Mesothelial cell of epicardium (in vitro differentiated cells): ENCODE measurements around the gene FRRS1L. TPM values are rescaled to one million over a fixed set of nuclear protein-coding genes. Genes with fewer than 3 reads are reported as not detected.

Experiments used
- DNase-seq, 2 experiments: peaks; one replicate each; pipeline ENCODE4 v3.0.0; 2021; ENCODE audit warnings: low spot score in 2 of 2; ENCODE audit not compliant: unreplicated experiment in 2 of 2
- H3K27ac Mint-ChIP-seq: 2 replicates; pipeline ENCODE4 v1.8.0; 2021; ENCODE audit warnings: mixed read lengths
- H3K27me3 Mint-ChIP-seq: 2 replicates; pipeline ENCODE4 v1.8.0; 2021; ENCODE audit warnings: low read depth, mixed read lengths
- H3K36me3 Mint-ChIP-seq: 2 replicates; pipeline ENCODE4 v1.8.0; 2021; ENCODE audit warnings: mixed read lengths
- H3K4me1 Mint-ChIP-seq: 2 replicates; pipeline ENCODE4 v1.8.0; 2021; ENCODE audit warnings: mixed read lengths
- H3K4me3 Mint-ChIP-seq: 2 replicates; pipeline ENCODE4 v1.8.0; 2021; ENCODE audit warnings: mild to moderate bottlenecking, moderate library complexity, mixed read lengths
- H3K9me3 Mint-ChIP-seq: 2 replicates; pipeline ENCODE4 v1.8.0; 2021; ENCODE audit warnings: mixed read lengths
- total RNA-seq: library from RNA; stranded (reverse); gene quantifications from 3 replicates; pipeline ENCODE4 v1.2.1, GENCODE V29; 2021
- TF ChIP-seq, protein P1 (sequence below): fragments of 200-600 bp; sonication (generic); IDR thresholded peaks from one replicate; pipeline ENCODE4 v1.5.0; 2021; ENCODE audit warnings: antibody characterized with exemption; ENCODE audit not compliant: unreplicated experiment

The FRRS1L gene
- total RNA-seq, 1 donor from 2014 or later = 14.4 TPM

DNA sequence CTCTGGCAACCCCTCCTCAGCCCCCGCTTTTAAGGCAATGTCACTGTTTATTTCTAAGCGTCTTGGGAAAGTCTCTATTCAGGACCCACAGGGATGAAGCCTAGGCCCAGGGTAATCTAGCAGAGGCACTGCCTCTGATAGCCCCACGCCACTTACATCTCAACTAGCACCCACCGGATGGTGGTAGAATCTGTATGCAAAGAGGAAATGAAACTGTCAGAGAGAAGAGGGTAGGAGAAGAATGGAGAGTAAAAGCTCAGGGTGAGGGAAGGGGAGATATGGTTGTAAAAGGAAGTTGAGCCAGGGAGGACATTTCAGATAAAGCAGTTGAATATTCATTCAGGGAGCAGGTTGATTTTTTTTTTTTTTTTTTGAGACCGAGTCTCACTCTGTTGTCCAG is 3.0 kb downstream of the FRRS1L start:
- DNase-seq = no peak
- Mint-ChIP-seq H3K4me1 (peaks cover 5% of the 10 kb centered on the region), H3K4me3 (no peak overlapping the region), H3K27me3 (peaks cover 51% of the 10 kb centered on the region), H3K27ac (no peak overlapping the region), H3K9me3 (peaks cover 4% of the 10 kb centered on the region), H3K36me3 (peaks cover 2% of the 10 kb centered on the region)
- TF ChIP-seq, protein P1, sequence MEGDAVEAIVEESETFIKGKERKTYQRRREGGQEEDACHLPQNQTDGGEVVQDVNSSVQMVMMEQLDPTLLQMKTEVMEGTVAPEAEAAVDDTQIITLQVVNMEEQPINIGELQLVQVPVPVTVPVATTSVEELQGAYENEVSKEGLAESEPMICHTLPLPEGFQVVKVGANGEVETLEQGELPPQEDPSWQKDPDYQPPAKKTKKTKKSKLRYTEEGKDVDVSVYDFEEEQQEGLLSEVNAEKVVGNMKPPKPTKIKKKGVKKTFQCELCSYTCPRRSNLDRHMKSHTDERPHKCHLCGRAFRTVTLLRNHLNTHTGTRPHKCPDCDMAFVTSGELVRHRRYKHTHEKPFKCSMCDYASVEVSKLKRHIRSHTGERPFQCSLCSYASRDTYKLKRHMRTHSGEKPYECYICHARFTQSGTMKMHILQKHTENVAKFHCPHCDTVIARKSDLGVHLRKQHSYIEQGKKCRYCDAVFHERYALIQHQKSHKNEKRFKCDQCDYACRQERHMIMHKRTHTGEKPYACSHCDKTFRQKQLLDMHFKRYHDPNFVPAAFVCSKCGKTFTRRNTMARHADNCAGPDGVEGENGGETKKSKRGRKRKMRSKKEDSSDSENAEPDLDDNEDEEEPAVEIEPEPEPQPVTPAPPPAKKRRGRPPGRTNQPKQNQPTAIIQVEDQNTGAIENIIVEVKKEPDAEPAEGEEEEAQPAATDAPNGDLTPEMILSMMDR = no peak

DNA sequence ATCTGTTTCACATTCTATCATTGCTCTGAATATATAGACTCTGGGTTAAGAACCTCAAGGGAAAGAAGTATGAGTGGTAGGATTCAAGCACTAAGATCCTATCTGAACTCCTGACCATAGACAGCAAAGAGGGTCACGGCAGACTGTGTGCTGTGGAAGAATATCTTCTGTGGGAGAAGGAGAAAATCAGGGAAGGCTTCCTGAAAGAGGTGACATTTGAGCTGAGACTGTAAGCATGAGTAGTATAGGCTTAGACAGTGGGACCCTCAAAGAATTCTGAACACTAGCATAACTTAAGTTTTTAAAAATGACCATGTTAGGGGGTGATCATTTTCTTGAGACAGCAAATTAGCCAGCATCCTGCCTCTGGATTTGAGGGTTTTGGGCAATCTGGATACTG is 3.9 kb downstream of the FRRS1L start:
- Mint-ChIP-seq H3K27me3 (peaks cover 45% of the 10 kb centered on the region), H3K4me1 (peaks cover 5% of the 10 kb centered on the region), H3K4me3 (no peak overlapping the region), H3K36me3 (peaks cover 2% of the 10 kb centered on the region), H3K27ac (no peak overlapping the region), H3K9me3 (peaks cover 4% of the 10 kb centered on the region)
- TF ChIP-seq, protein P1 = no peak
- no peak for DNase-seq

DNA sequence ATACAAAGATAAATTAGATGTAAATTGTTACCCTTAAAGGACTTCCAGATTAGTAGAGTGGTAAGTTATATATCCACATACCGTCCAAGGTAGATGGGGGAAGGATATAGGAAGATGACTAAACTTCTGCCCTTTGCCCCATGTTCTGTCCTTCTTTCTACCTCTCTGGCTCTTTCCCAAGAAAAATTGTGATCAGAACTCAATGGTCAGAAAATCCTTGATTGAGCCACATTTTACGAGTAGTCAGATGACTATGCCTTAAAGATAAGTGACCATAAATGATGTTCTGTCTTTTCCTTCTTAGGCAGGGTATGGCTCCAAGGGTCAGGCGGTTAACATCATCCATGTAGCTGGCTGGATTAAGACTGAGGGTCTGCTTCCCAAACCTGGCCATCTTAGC is 4.4 kb downstream of the FRRS1L start:
- Mint-ChIP-seq H3K9me3 (peaks cover 4% of the 10 kb centered on the region), H3K4me1 (peaks cover 5% of the 10 kb centered on the region), H3K27me3 (peaks cover 41% of the 10 kb centered on the region), H3K27ac (no peak overlapping the region), H3K36me3 (peaks cover 2% of the 10 kb centered on the region), H3K4me3 (no peak overlapping the region)
- TF ChIP-seq, protein P1 = no peak
- no peak for DNase-seq

DNA sequence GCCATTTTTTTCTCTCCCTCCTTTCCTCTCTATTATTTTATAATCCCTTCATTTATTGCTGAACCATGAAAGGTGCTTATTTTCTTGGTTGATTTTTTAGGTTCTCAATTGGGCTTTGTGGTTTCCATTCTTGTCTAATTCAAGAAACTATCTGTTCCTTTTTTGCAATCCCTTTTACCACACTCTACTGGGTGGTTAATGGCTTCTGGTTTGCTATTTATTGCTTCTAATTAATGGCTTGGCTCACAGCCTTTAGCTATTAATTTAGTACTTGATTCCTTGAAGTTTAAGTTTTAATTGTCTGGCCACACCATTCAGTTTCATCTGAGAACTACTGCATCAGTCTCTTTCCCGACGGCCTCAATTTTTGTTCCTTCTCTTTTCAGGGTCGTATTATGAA is 5.6 kb downstream of the FRRS1L start:
- no peak for DNase-seq
- peaks cover 4% of the 10 kb centered on the region for H3K9me3 Mint-ChIP-seq
- no peak overlapping the region for H3K27ac Mint-ChIP-seq
- H3K36me3 Mint-ChIP-seq = peaks cover 2% of the 10 kb centered on the region
- peaks cover 3% of the 10 kb centered on the region for H3K4me1 Mint-ChIP-seq
- peaks cover 34% of the 10 kb centered on the region for H3K27me3 Mint-ChIP-seq
- TF ChIP-seq, protein P1 = no peak
- no peak overlapping the region for H3K4me3 Mint-ChIP-seq

DNA sequence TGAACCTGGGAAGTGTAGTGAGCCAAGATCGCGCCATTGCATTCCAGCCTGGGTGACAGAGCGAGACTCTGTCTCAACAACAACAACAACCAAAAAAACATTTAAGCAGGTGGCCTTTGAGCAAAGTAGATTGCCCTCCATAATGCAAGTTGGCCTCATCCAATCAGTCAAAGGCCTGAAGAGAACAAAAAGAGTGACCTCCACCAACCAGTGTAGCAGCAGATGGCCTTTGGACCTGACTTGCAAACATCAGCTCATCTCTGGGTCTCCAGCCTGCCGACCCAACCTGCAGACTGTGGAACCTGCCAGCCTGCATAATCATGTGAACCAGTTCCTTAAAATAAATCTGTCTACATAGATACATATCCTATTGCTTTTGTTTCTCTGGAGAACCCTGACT is 7.5 kb downstream of the FRRS1L start:
- TF ChIP-seq, protein P1 = no peak
- H3K27ac Mint-ChIP-seq = no peak overlapping the region
- DNase-seq = no peak
- H3K27me3 Mint-ChIP-seq = peaks cover 15% of the 10 kb centered on the region
- H3K4me3 Mint-ChIP-seq = no peak overlapping the region
- no peaks in the 10 kb centered on the region for H3K9me3 Mint-ChIP-seq
- H3K4me1 Mint-ChIP-seq = peaks cover 3% of the 10 kb centered on the region
- H3K36me3 Mint-ChIP-seq = peaks cover 2% of the 10 kb centered on the region

DNA sequence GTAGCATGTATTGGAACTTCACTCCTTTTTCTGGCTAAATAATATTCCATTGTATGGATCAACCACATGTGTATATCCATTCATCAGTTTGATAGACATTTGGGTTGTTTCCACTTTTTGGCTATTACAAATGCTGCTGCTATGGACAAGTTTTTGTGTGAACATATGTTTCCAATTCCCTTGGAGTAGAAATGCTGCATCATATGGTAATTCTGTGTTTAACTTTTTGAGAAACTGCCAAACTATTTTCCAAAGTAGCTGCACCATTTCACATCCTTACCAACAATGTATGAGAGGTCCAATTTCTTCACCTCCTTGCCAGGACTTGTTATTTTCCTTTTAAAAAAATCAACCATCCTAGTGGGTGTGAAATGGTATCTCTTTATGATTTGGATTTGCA is 8.4 kb downstream of the FRRS1L start:
- no peak for DNase-seq
- Mint-ChIP-seq H3K27me3 (peaks cover 11% of the 10 kb centered on the region), H3K4me1 (peaks cover 3% of the 10 kb centered on the region)

More for the DNA sequence above, 8.4 kb downstream of the FRRS1L start:
- H3K27ac Mint-ChIP-seq = no peak overlapping the region
- H3K4me3 Mint-ChIP-seq = no peak overlapping the region
- peaks cover 6% of the 10 kb centered on the region for H3K9me3 Mint-ChIP-seq
- TF ChIP-seq, protein P1 = no peak
- H3K36me3 Mint-ChIP-seq = no peaks in the 10 kb centered on the region
